GM21381 (cell line): ENCODE data around the gene PHC2.

Source experiments
- ATAC-seq: cut with Tn5 transposase; IDR thresholded peaks from one replicate; pipeline ENCODE4 v1.9.1; 2021; ENCODE audit warnings: mild to moderate bottlenecking, moderate library complexity; ENCODE audit not compliant: unreplicated experiment

PHC2 gene

GRCh38 chr1:33391343-33392078, 39.4 kb downstream of the PHC2 start:
- ATAC-seq: no peak

GRCh38 chr1:33390542-33390941, 40.4 kb downstream of the PHC2 start:
- ATAC-seq: no peak

GRCh38 chr1:33388805-33389771, 41.8 kb downstream of the PHC2 start:
- no peak for ATAC-seq

GRCh38 chr1:33387625-33388024, 43.3 kb downstream of the PHC2 start:
- no peak for ATAC-seq

GRCh38 chr1:33385251-33385650, 45.6 kb downstream of the PHC2 start:
- ATAC-seq: no peak

- no peak for ATAC-seq
These were observed 46.7 kb downstream of the PHC2 start for GRCh38 chr1:33384040-33384812.

- no peak for ATAC-seq
These were observed 47.4 kb downstream of the PHC2 start for GRCh38 chr1:33383489-33383888.

- no peak for ATAC-seq
These were observed 48.1 kb downstream of the PHC2 start for GRCh38 chr1:33382661-33383415.

GRCh38 chr1:33381977-33382376, 48.9 kb downstream of the PHC2 start:
- ATAC-seq: no peak

- no peak for ATAC-seq
These were observed 50.1 kb downstream of the PHC2 start for GRCh38 chr1:33380811-33381210.

- no peak for ATAC-seq
These were observed 51.1 kb downstream of the PHC2 start for GRCh38 chr1:33379631-33380354.

GRCh38 chr1:33378976-33379375, 51.9 kb downstream of the PHC2 start:
- ATAC-seq: no peak

GRCh38 chr1:33378524-33378923, 52.4 kb downstream of the PHC2 start:
- no peak for ATAC-seq

GRCh38 chr1:33377756-33378155, 53.1 kb downstream of the PHC2 start:
- no peak for ATAC-seq

GRCh38 chr1:33377013-33377412, 53.9 kb downstream of the PHC2 start:
- no peak for ATAC-seq

- ATAC-seq: no peak
These were observed 55.6 kb downstream of the PHC2 start for GRCh38 chr1:33375316-33375715.

GRCh38 chr1:33374336-33375105, 56.4 kb downstream of the PHC2 start:
- no peak for ATAC-seq

GRCh38 chr1:33373606-33374005, 57.3 kb downstream of the PHC2 start:
- no peak for ATAC-seq

- no peak for ATAC-seq
These were observed 58.2 kb downstream of the PHC2 start for GRCh38 chr1:33372677-33373076.
